Natural killer cell (primary cell): ENCODE results near the gene CLEC4M. TPM values are rescaled to one million over a fixed set of nuclear protein-coding genes. Genes with fewer than 3 reads are reported as not detected.

Source experiments
- ATAC-seq, 3 donors: fragments of 150-1000 bp in 2 of 3; fragments of 200-7000 bp in 1 of 3; cut with Tn5 transposase; 1 replicate in 1 of 3; 2 replicates in 2 of 3; pipeline ENCODE4 v1.10.0; 2021; ENCODE audit warnings: mild to moderate bottlenecking in 2 of 3, moderate library complexity in 2 of 3
- DNase-seq, 2 donors: peaks; one replicate each; pipeline versions ENCODE4 v3.0.0 to v3.0.0-alpha.2; 2013 to 2021; ENCODE audit warnings: mixed read lengths in 1 of 2
- H3K27ac ChIP-seq: one replicate; pipeline ENCODE4 v1.5.1; 2013; ENCODE audit warnings: mild to moderate bottlenecking, low read length
- H3K27me3 ChIP-seq: one replicate; pipeline ENCODE4 v1.6.1; 2013; ENCODE audit warnings: low read length; ENCODE audit not compliant: control insufficient read depth, insufficient read depth
- H3K36me3 ChIP-seq: one replicate; pipeline ENCODE4 v1.6.1; 2013; ENCODE audit warnings: low read length; ENCODE audit not compliant: control insufficient read depth, insufficient read depth
- H3K4me1 ChIP-seq: one replicate; pipeline ENCODE4 v1.6.1; 2013; ENCODE audit warnings: low read length; ENCODE audit not compliant: control insufficient read depth, insufficient read depth
- H3K4me3 ChIP-seq: one replicate; pipeline ENCODE4 v1.5.1; 2013; ENCODE audit warnings: low read length
- H3K9me3 ChIP-seq: one replicate; pipeline ENCODE4 v1.6.1; 2013; ENCODE audit warnings: low read length; ENCODE audit not compliant: control insufficient read depth, insufficient read depth
- H3K27ac Mint-ChIP-seq, 2 donors: one replicate each; pipeline ENCODE4 v1.8.0; 2022; ENCODE audit warnings: mild to moderate bottlenecking in 2 of 2, mixed read lengths in 2 of 2, moderate library complexity in 1 of 2
- H3K27me3 Mint-ChIP-seq, 2 donors: one replicate each; pipeline ENCODE4 v1.8.0; 2022; ENCODE audit warnings: low read depth in 2 of 2, mixed read lengths in 2 of 2
- H3K36me3 Mint-ChIP-seq: one replicate; pipeline ENCODE4 v1.8.0; 2022; ENCODE audit warnings: mixed read lengths
- H3K4me1 Mint-ChIP-seq, 2 donors: one replicate each; pipeline ENCODE4 v1.8.0; 2022; ENCODE audit warnings: mixed read lengths in 2 of 2
- H3K4me3 Mint-ChIP-seq: one replicate; pipeline ENCODE4 v1.8.0; 2022; ENCODE audit warnings: mild to moderate bottlenecking, moderate library complexity, mixed read lengths
- H3K9me3 Mint-ChIP-seq, 2 donors: one replicate each; pipeline ENCODE4 v1.8.0; 2022; ENCODE audit warnings: mixed read lengths in 2 of 2
- CTCF ChIP-seq: fragments of 200-600 bp; IDR thresholded peaks from one replicate; pipeline ENCODE4 v1.8.0; 2022; ENCODE audit warnings: antibody characterized with exemption
- WGBS: methylation state at CpG from one replicate; pipeline ENCODE4 v1.1.7; 2013; ENCODE audit warnings: missing lambda C conversion rate; ENCODE audit not compliant: insufficient coverage; 5-methylcytosine and 5-hydroxymethylcytosine counted together
- intact Hi-C: fragments of 100-400 bp; cut with micrococcal nuclease; formaldehyde crosslinking; loops from one replicate; pipeline ENCODE4 v1.14.2; 2022
- total RNA-seq, 4 donors: library from RNA; stranded (reverse); fragments of 120-200 nt in 1 of 4; gene quantifications; one replicate each; pipeline versions ENCODE4 v1.2.3 to v1.2.4, GENCODE V29; 2013 to 2022

The CLEC4M gene
- total RNA-seq, 3 donors from 2014 or later (not counting 1 experiment from before 2014, with no cell fraction given) = not detected

GRCh38 chr19:7746903-7747884 is 15.8 kb upstream of the CLEC4M start, which contains the start of gene CD209:
Gene CD209 (minus strand): TSS chr19:7747534. CDS start chr19:7747511, 23 bp downstream.
- no peak within 1 kb of the TSS for H3K27ac ChIP-seq
- H3K4me3 Mint-ChIP-seq = no peak within 1 kb of the TSS
- DNase-seq = no peak

GRCh38 chr19:7748171-7748570 is 14.9 kb upstream of the CLEC4M start:
- intact Hi-C loops = no loop called here
- no peak for DNase-seq
- Histone ChIP-seq H3K4me3 (no peak overlapping the region), H3K9me3 (no peaks in the 10 kb centered on the region), H3K36me3 (no peaks in the 10 kb centered on the region), H3K27me3 (no peaks in the 10 kb centered on the region), H3K4me1 (peaks cover 5% of the 10 kb centered on the region), H3K27ac (no peak overlapping the region)
- WGBS = 63% methylated on average over 2 of the region's 2 CpGs
- peaks cover 0 to 3% of the 10 kb centered on the region in 2 donors for H3K9me3 Mint-ChIP-seq
- no peak overlapping the region for H3K4me3 Mint-ChIP-seq
- H3K36me3 Mint-ChIP-seq = no peaks in the 10 kb centered on the region
- H3K27ac Mint-ChIP-seq = no peak overlapping the region
- H3K4me1 Mint-ChIP-seq = peaks cover 0 to 5% of the 10 kb centered on the region in 2 donors
- no peak for ATAC-seq
- H3K27me3 Mint-ChIP-seq = peaks cover 10 to 12% of the 10 kb centered on the region in 2 donors
- TF ChIP-seq CTCF = no peak

More at GRCh38 chr19:7746903-7747884, 15.8 kb upstream of the CLEC4M start, which contains the start of gene CD209:
- Mint-ChIP-seq H3K27ac (no peak within 1 kb of the TSS), H3K36me3 (no peaks in the 10 kb centered on the region), H3K4me1 (peaks cover 0 to 5% of the 10 kb centered on the region in 2 donors), H3K9me3 (peaks cover 0 to 3% of the 10 kb centered on the region in 2 donors), H3K27me3 (peaks cover 11 to 17% of the 10 kb centered on the region in 2 donors)
- Histone ChIP-seq H3K9me3 (no peaks in the 10 kb centered on the region), H3K4me3 (no peak within 1 kb of the TSS), H3K4me1 (peaks cover 5% of the 10 kb centered on the region), H3K36me3 (no peaks in the 10 kb centered on the region), H3K27me3 (no peaks in the 10 kb centered on the region)
- no peak for ATAC-seq
- intact Hi-C loops = no loop called here
- 86% methylated on average over 7 of the region's 7 CpGs for WGBS
- no peak for TF ChIP-seq CTCF

GRCh38 chr19:7748756-7749155 is 14.3 kb upstream of the CLEC4M start:
- no peak overlapping the region for H3K27ac ChIP-seq
- intact Hi-C loops = no loop called here
- Mint-ChIP-seq H3K36me3 (no peaks in the 10 kb centered on the region), H3K27ac (no peak overlapping the region), H3K9me3 (peaks cover 0 to 3% of the 10 kb centered on the region in 2 donors), H3K4me1 (peaks cover 0 to 5% of the 10 kb centered on the region in 2 donors), H3K27me3 (peaks cover 8 to 12% of the 10 kb centered on the region in 2 donors), H3K4me3 (no peak overlapping the region)
- H3K4me1 ChIP-seq = peaks cover 5% of the 10 kb centered on the region
- H3K36me3 ChIP-seq = no peaks in the 10 kb centered on the region
- ATAC-seq (peak in 1 of 3 donors; percentile 33), DNase-seq (no peak)
- no peaks in the 10 kb centered on the region for H3K27me3 ChIP-seq
- H3K4me3 ChIP-seq = no peak overlapping the region
- 39% methylated on average over 4 of the region's 4 CpGs for WGBS
- TF ChIP-seq CTCF = no peak
- no peaks in the 10 kb centered on the region for H3K9me3 ChIP-seq
